GM23338 (cell line): ENCODE results near the gene POLK.

Experiments
- EZH2 ChIP-seq: fragments of 200-600 bp; sonication (generic); IDR thresholded peaks from one replicate; pipeline ENCODE4 v1.8.0; 2017; ENCODE audit warnings: antibody characterized with exemption, mild to moderate bottlenecking, low read depth; ENCODE audit not compliant: unreplicated experiment
- EZH2phosphoT487 ChIP-seq: fragments of 200-600 bp; sonication (generic); IDR thresholded peaks from one replicate; pipeline ENCODE4 v1.8.1; 2018; ENCODE audit warnings: antibody characterized with exemption; ENCODE audit not compliant: unreplicated experiment
- POLR2AphosphoS5 ChIP-seq: IDR thresholded peaks from 2 replicates; pipeline ENCODE4 v1.6.1; 2016; ENCODE audit warnings: antibody characterized with exemption, low read depth
- TF ChIP-seq, protein P1 (sequence below), 2 experiments: fragments of 200-600 bp in 1 of 2; sonication (generic) in 1 of 2; conservative IDR thresholded peaks; 2 replicates each; pipeline versions ENCODE4 v1.5.1 to v1.6.1; 2016 to 2017; ENCODE audit warnings: antibody characterized with exemption in 2 of 2, low read depth in 2 of 2, mild to moderate bottlenecking in 2 of 2, moderate library complexity in 1 of 2

GRCh38 chr5:75614176-75614575, 102.5 kb downstream of the POLK start:
- TF ChIP-seq, protein P1, sequence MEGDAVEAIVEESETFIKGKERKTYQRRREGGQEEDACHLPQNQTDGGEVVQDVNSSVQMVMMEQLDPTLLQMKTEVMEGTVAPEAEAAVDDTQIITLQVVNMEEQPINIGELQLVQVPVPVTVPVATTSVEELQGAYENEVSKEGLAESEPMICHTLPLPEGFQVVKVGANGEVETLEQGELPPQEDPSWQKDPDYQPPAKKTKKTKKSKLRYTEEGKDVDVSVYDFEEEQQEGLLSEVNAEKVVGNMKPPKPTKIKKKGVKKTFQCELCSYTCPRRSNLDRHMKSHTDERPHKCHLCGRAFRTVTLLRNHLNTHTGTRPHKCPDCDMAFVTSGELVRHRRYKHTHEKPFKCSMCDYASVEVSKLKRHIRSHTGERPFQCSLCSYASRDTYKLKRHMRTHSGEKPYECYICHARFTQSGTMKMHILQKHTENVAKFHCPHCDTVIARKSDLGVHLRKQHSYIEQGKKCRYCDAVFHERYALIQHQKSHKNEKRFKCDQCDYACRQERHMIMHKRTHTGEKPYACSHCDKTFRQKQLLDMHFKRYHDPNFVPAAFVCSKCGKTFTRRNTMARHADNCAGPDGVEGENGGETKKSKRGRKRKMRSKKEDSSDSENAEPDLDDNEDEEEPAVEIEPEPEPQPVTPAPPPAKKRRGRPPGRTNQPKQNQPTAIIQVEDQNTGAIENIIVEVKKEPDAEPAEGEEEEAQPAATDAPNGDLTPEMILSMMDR (conservative IDR thresholded peaks at IDR 0.05; ENCODE audit: low read depth in 2 of 2) = no peak
- TF ChIP-seq EZH2 (no peak), POLR2AphosphoS5 (no peak), EZH2phosphoT487 (no peak)
